ENCODE measurements around the gene ZNF710. TPM values are rescaled to one million over a fixed set of nuclear protein-coding genes. Genes with fewer than 3 reads are reported as not detected.

Gene ZNF710
- total RNA-seq, 1 donor from 2014 or later = 26.9 TPM

- H3K27ac ChIP-seq (ENCODE audit: low read depth, low read length) = no peak overlapping the region
- peak; percentile 69 for TF ChIP-seq CTCF (IDR thresholded peaks at IDR 0.05; ENCODE audit: insufficient read depth, low read depth, low read length)
- TF ChIP-seq EZH2 (IDR thresholded peaks at IDR 0.05; ENCODE audit: insufficient read depth, low read length) = no peak
- Mint-ChIP-seq H3K27ac (ENCODE audit: unreplicated experiment) (no peak overlapping the region), H3K4me1 (ENCODE audit: low read depth, unreplicated experiment) (no peaks in the 10 kb centered on the region), H3K4me3 (ENCODE audit: unreplicated experiment) (no peak overlapping the region), H3K36me3 (ENCODE audit: low read depth, unreplicated experiment) (peaks cover 33% of the 10 kb centered on the region), H3K27me3 (ENCODE audit: low read depth, unreplicated experiment) (no peaks in the 10 kb centered on the region), H3K9me3 (ENCODE audit: unreplicated experiment) (no peaks in the 10 kb centered on the region)
- FAIRE-seq (no peak), DNase-seq (ENCODE audit: low read depth) (no peak)
- H3K9ac ChIP-seq (ENCODE audit: low read length) = no peak overlapping the region
- H3K9me3 ChIP-seq (ENCODE audit: insufficient read depth, low read depth, low read length) = no peaks in the 10 kb centered on the region
- H3K4me1 ChIP-seq (ENCODE audit: insufficient read depth, low read length) = no peaks in the 10 kb centered on the region
- H3K36me3 ChIP-seq (ENCODE audit: insufficient read depth, low read length) = peaks cover 9% of the 10 kb centered on the region
- no peaks in the 10 kb centered on the region for H3K27me3 ChIP-seq (ENCODE audit: insufficient read depth, low read length)
- H3K79me2 ChIP-seq (ENCODE audit: insufficient read depth, low read length) = peaks cover 12% of the 10 kb centered on the region
- no peak overlapping the region for H3K4me3 ChIP-seq (ENCODE audit: insufficient read depth, low read depth, low read length)
- H4K20me1 ChIP-seq (ENCODE audit: insufficient read depth, low read length) = peaks cover 19% of the 10 kb centered on the region
- H3K4me2 ChIP-seq (ENCODE audit: low read length) = no peak overlapping the region
- no peak overlapping the region for H2AFZ ChIP-seq (ENCODE audit: low read depth, low read length)
Measured at GRCh38 chr15:90086868-90087268, 85.7 kb downstream of the ZNF710 start.

GRCh38 chr15:90087454-90088154 lies 86.5 kb downstream of the ZNF710 start:
- no peaks in the 10 kb centered on the region for H3K9me3 ChIP-seq (ENCODE audit: insufficient read depth, low read depth, low read length)
- H3K4me1 ChIP-seq (ENCODE audit: insufficient read depth, low read length) = no peaks in the 10 kb centered on the region
- H3K4me3 Mint-ChIP-seq (ENCODE audit: unreplicated experiment) = no peak overlapping the region
- DNase-seq (ENCODE audit: low read depth) = no peak
- H2AFZ ChIP-seq (ENCODE audit: low read depth, low read length) = no peak overlapping the region
- peaks cover 12% of the 10 kb centered on the region for H3K79me2 ChIP-seq (ENCODE audit: insufficient read depth, low read length)
- FAIRE-seq = no peak
- no peaks in the 10 kb centered on the region for H3K27me3 Mint-ChIP-seq (ENCODE audit: low read depth, unreplicated experiment)
- H3K36me3 ChIP-seq (ENCODE audit: insufficient read depth, low read length) = peaks cover 9% of the 10 kb centered on the region
- H3K9me3 Mint-ChIP-seq (ENCODE audit: unreplicated experiment) = no peaks in the 10 kb centered on the region
- no peaks in the 10 kb centered on the region for H3K27me3 ChIP-seq (ENCODE audit: insufficient read depth, low read length)
- H3K4me1 Mint-ChIP-seq (ENCODE audit: low read depth, unreplicated experiment) = no peaks in the 10 kb centered on the region
- H3K4me2 ChIP-seq (ENCODE audit: low read length) = no peak overlapping the region
- no peak overlapping the region for H3K27ac ChIP-seq (ENCODE audit: low read depth, low read length)
- no peak overlapping the region for H3K9ac ChIP-seq (ENCODE audit: low read length)
- peaks cover 22% of the 10 kb centered on the region for H4K20me1 ChIP-seq (ENCODE audit: insufficient read depth, low read length)
- TF ChIP-seq EZH2 (IDR thresholded peaks at IDR 0.05; ENCODE audit: insufficient read depth, low read length) = no peak
- TF ChIP-seq CTCF (IDR thresholded peaks at IDR 0.05; ENCODE audit: insufficient read depth, low read depth, low read length) = peak; percentile 16
- no peak overlapping the region for H3K4me3 ChIP-seq (ENCODE audit: insufficient read depth, low read depth, low read length)
- peaks cover 35% of the 10 kb centered on the region for H3K36me3 Mint-ChIP-seq (ENCODE audit: low read depth, unreplicated experiment)
- H3K27ac Mint-ChIP-seq (ENCODE audit: unreplicated experiment) = no peak overlapping the region

- no peaks in the 10 kb centered on the region for H3K9me3 ChIP-seq (ENCODE audit: insufficient read depth, low read depth, low read length)
- H3K4me3 ChIP-seq (ENCODE audit: insufficient read depth, low read depth, low read length) = no peak overlapping the region
- H3K27ac ChIP-seq (ENCODE audit: low read depth, low read length) = no peak overlapping the region
- H3K9ac ChIP-seq (ENCODE audit: low read length) = no peak overlapping the region
- peaks cover 9% of the 10 kb centered on the region for H3K36me3 ChIP-seq (ENCODE audit: insufficient read depth, low read length)
- peaks cover 36% of the 10 kb centered on the region for H3K79me2 ChIP-seq (ENCODE audit: insufficient read depth, low read length)
- peaks cover 46% of the 10 kb centered on the region for H4K20me1 ChIP-seq (ENCODE audit: insufficient read depth, low read length)
- FAIRE-seq = no peak
- no peaks in the 10 kb centered on the region for H3K27me3 Mint-ChIP-seq (ENCODE audit: low read depth, unreplicated experiment)
- no peak overlapping the region for H3K4me3 Mint-ChIP-seq (ENCODE audit: unreplicated experiment)
- no peak for TF ChIP-seq EZH2 (IDR thresholded peaks at IDR 0.05; ENCODE audit: insufficient read depth, low read length)
- no peak for TF ChIP-seq CTCF (IDR thresholded peaks at IDR 0.05; ENCODE audit: insufficient read depth, low read depth, low read length)
- peaks cover 8% of the 10 kb centered on the region for H3K4me1 Mint-ChIP-seq (ENCODE audit: low read depth, unreplicated experiment)
- H3K36me3 Mint-ChIP-seq (ENCODE audit: low read depth, unreplicated experiment) = peaks cover 35% of the 10 kb centered on the region
- no peaks in the 10 kb centered on the region for H3K27me3 ChIP-seq (ENCODE audit: insufficient read depth, low read length)
- H2AFZ ChIP-seq (ENCODE audit: low read depth, low read length) = no peak overlapping the region
- no peak overlapping the region for H3K4me2 ChIP-seq (ENCODE audit: low read length)
- H3K4me1 ChIP-seq (ENCODE audit: insufficient read depth, low read length) = peaks cover 2% of the 10 kb centered on the region
- DNase-seq (ENCODE audit: low read depth) = no peak
- no peak overlapping the region for H3K27ac Mint-ChIP-seq (ENCODE audit: unreplicated experiment)
- H3K9me3 Mint-ChIP-seq (ENCODE audit: unreplicated experiment) = no peaks in the 10 kb centered on the region
Measured at GRCh38 chr15:90090226-90090848, 89.2 kb downstream of the ZNF710 start.
